Aorta (tissue), 5 donors: ENCODE data around the gene APOA1. TPM values are rescaled to one million over a fixed set of nuclear protein-coding genes. Genes with fewer than 3 reads are reported as not detected.

Experiments used
- ATAC-seq: fragments of 200-7000 bp; cut with Tn5 transposase; one replicate; pipeline ENCODE4 v1.9.1; 2022; ENCODE audit warnings: moderate library complexity; ENCODE audit not compliant: low FRiP score
- DNase-seq, 2 donors: peaks; one replicate each; pipeline ENCODE4 v3.0.0-alpha.2; 2020
- H3K27ac ChIP-seq, 2 donors: one replicate each; pipeline ENCODE4 v1.5.1; 2013; ENCODE audit warnings: low read length in 2 of 2, mild to moderate bottlenecking in 2 of 2, moderate library complexity in 2 of 2, control low read depth in 1 of 2, inconsistent platforms in 1 of 2, low read depth in 1 of 2
- H3K27me3 ChIP-seq, 2 donors: one replicate each; pipeline ENCODE4 v1.6.1; 2013; ENCODE audit warnings: control low read depth in 1 of 2, low read length in 1 of 2, mild to moderate bottlenecking in 1 of 2, moderate library complexity in 1 of 2; ENCODE audit not compliant: insufficient read depth in 2 of 2, control insufficient read depth in 1 of 2
- H3K36me3 ChIP-seq, 2 donors: one replicate each; pipeline ENCODE4 v1.6.1; 2013; ENCODE audit warnings: control low read depth in 1 of 2, low read length in 1 of 2, mild to moderate bottlenecking in 1 of 2; ENCODE audit not compliant: insufficient read depth in 2 of 2, control insufficient read depth in 1 of 2
- H3K4me1 ChIP-seq, 2 donors: one replicate each; pipeline ENCODE4 v1.6.1; 2013; ENCODE audit warnings: low read length in 2 of 2, control low read depth in 1 of 2, mild to moderate bottlenecking in 1 of 2, moderate library complexity in 1 of 2; ENCODE audit not compliant: insufficient read depth in 2 of 2, control insufficient read depth in 1 of 2
- H3K4me3 ChIP-seq, 2 donors: one replicate each; pipeline ENCODE4 v1.5.1; 2013; ENCODE audit warnings: low read length in 2 of 2, control low read depth in 1 of 2, mild to moderate bottlenecking in 1 of 2
- H3K9me3 ChIP-seq: one replicate; pipeline ENCODE4 v1.6.1; 2013; ENCODE audit warnings: mild to moderate bottlenecking, low read length; ENCODE audit not compliant: control insufficient read depth
- WGBS, 2 donors: extraction: QIAGEN DNeasy Blood & Tissue Kit; methylation state at CpG; one replicate each; pipeline ENCODE4 v1.1.7; 2013; 5-methylcytosine and 5-hydroxymethylcytosine counted together
- intact Hi-C, 2 donors: fragments of 100-400 bp; cut with DNase I; formaldehyde crosslinking; loops; one replicate each; pipeline versions ENCODE4 v1.14.2 to v1.15.0; 2022
- polyA plus RNA-seq, 2 donors: library from polyadenylated mRNA; stranded (reverse); fragments of 200-250 nt; gene quantifications; one replicate each; pipeline ENCODE4 v1.2.3, GENCODE V29; 2013
- total RNA-seq, 2 donors: library from RNA; stranded (reverse); fragmentation: NEBNext Ultra II Directional; extraction: Animal tissue kit (Norgen Biotek cat#: 25700); gene quantifications; one replicate each; pipeline ENCODE4 v1.2.1, GENCODE V29; 2021
- donor health status: healthy with polysubstance abuse.
- donor health status: Bipolar disorder and iron deficiency.
- donor health status: DM: no; HTN: no; CAD: no.
- donor health status: DM: no; HTN: no; CAD: no.
- donor health status: DM: yes; HTN: yes; CAD: no.

APOA1 gene
- total and polyA plus RNA-seq, 4 donors = 1.2 to 416 TPM; not detected in 2

DNA sequence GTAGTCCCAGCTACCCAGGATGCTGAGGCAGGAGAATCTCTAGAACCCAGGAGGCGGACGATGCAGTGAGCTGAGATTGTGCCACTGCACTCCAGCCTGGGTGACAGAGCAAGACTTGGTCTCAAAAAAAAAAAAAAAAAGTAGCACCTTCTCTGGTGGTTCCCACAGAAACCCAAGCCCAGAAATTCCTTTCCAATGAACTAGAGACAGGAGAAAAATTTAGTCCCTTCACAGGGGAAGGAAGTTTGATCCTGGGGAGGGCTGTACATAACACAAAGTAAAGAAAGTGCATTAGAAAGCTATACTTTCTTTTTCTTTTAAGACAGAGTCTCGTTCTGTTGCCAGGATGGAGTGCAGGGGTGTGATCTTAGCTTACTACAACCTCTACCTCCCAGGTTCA is 25.5 kb upstream of the APOA1 start:
- whole genome bisulfite sequencing, 2 donors = 88 to 89% methylated on average over 3 of the region's 3 CpGs
- no peaks in the 10 kb centered on the region for H3K9me3 ChIP-seq
- H3K4me1 ChIP-seq = no peaks in the 10 kb centered on the region
- intact Hi-C loops = no loop called here
- H3K36me3 ChIP-seq = peaks cover 14% of the 10 kb centered on the region in 2 donors
- no peaks in the 10 kb centered on the region for H3K27me3 ChIP-seq
- no peak overlapping the region for H3K27ac ChIP-seq
- no peak overlapping the region for H3K4me3 ChIP-seq
- ATAC-seq (no peak), DNase-seq (no peak)

DNA sequence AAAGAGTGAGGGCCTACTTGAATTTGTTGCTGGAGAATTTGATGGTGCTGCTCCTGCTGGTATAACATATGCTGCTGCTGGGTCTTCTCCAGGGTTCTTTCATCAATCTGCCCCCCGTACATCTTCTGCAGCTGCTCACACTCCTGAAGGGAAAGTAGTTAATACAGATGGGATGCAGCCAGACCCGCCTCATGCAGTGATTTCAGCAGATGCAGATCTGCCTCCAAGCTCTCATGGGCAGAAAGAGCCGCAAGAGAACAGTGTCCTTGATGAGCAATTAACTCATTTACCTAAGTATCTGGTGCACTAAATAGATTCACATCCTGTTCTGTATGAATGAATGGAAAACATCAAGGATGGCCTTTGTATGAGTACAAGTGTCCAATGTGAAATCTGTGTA is 24.8 kb upstream of the APOA1 start:
- no peaks in the 10 kb centered on the region for H3K9me3 ChIP-seq
- intact Hi-C loops = no loop called here
- DNase-seq (no peak), ATAC-seq (no peak)
- peaks cover 13 to 14% of the 10 kb centered on the region in 2 donors for H3K36me3 ChIP-seq
- H3K4me1 ChIP-seq = no peaks in the 10 kb centered on the region
- WGBS, 2 donors = 87 to 92% methylated on average over 3 of the region's 3 CpGs
- H3K4me3 ChIP-seq = no peak overlapping the region
- no peak overlapping the region for H3K27ac ChIP-seq
- H3K27me3 ChIP-seq = no peaks in the 10 kb centered on the region

DNA sequence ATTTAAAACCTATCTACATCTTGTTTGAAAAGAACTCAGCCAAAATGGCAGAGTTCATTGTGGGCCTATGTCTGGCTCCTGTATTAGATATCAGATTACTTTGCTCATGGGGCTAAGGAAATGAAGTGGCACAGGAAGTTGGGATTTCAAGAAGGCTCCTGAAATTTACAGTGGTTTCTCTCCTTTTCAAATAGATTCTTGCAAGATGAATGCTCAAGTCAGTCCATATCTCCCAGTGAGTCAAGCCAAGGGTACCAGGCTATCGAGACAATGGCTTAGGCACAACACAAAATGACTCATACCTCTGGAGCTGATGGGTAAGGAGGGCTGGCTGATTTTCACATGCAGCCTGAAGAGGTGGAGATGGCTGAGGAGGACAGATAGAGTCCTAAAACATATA is 24.1 kb upstream of the APOA1 start:
- DNase-seq (no peak), ATAC-seq (no peak)
- Histone ChIP-seq H3K9me3 (no peaks in the 10 kb centered on the region), H3K27me3 (no peaks in the 10 kb centered on the region), H3K4me3 (no peak overlapping the region), H3K4me1 (no peaks in the 10 kb centered on the region), H3K36me3 (peaks cover 13 to 14% of the 10 kb centered on the region in 2 donors), H3K27ac (no peak overlapping the region)
- intact Hi-C loops = no loop called here
- WGBS, 2 donors = 76 to 77% methylated on average over 1 of the region's 1 CpG

DNA sequence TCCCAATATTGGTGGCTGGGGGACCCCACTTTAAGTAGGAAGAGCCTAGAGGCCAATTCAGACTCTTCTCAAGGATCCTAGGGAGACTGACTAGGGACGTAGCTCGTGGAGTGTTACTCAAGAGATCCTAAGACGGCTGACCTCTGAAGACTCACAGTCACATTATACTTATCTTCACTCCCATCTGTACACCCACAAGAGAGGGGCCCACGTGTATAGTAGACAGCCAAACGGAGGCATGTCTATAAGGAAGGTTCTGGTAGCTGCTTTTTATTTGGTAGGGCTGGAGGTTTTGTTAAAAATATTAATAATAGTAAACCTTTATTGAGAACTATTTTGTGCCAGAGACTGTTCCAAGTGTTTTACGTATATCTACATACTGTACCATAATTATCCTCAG is 22.9 kb upstream of the APOA1 start:
- no peak overlapping the region for H3K4me3 ChIP-seq
- intact Hi-C loops = no loop called here
- no peak overlapping the region for H3K27ac ChIP-seq
- no peak for ATAC-seq
- WGBS, 2 donors = 89 to 92% methylated on average over 6 of the region's 6 CpGs
- no peak for DNase-seq
- peaks cover 13 to 14% of the 10 kb centered on the region in 2 donors for H3K36me3 ChIP-seq
- no peaks in the 10 kb centered on the region for H3K4me1 ChIP-seq
- no peaks in the 10 kb centered on the region for H3K9me3 ChIP-seq
- no peaks in the 10 kb centered on the region for H3K27me3 ChIP-seq

DNA sequence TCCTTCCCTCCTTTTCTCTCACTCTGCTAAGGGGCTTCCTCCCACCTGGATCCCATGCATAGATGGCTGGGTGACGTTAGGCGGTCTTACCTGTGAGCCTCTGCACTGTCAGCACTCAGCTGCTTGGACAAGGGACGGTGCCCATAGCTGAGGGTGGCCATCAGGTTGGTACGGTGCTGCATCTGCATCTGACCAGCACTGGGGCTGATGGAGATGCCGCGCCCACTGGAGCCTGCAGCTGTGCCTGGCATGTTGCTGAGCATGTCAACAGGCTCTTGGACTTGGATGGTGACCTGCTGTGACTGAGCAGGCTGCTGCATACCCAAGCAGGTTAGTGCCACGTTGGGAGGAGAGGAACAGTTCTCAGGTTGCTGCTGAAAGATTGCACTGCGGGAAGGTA is 21.8 kb upstream of the APOA1 start:
- peaks cover 9% of the 10 kb centered on the region in 2 donors for H3K36me3 ChIP-seq
- H3K4me1 ChIP-seq = no peaks in the 10 kb centered on the region
- no peaks in the 10 kb centered on the region for H3K9me3 ChIP-seq
- no peaks in the 10 kb centered on the region for H3K27me3 ChIP-seq
- DNase-seq (no peak), ATAC-seq (no peak)
- intact Hi-C loops = no loop called here
- 92 to 93% methylated on average over 8 of the region's 8 CpGs for WGBS, 2 donors
- H3K4me3 ChIP-seq = no peak overlapping the region
- H3K27ac ChIP-seq = no peak overlapping the region

DNA sequence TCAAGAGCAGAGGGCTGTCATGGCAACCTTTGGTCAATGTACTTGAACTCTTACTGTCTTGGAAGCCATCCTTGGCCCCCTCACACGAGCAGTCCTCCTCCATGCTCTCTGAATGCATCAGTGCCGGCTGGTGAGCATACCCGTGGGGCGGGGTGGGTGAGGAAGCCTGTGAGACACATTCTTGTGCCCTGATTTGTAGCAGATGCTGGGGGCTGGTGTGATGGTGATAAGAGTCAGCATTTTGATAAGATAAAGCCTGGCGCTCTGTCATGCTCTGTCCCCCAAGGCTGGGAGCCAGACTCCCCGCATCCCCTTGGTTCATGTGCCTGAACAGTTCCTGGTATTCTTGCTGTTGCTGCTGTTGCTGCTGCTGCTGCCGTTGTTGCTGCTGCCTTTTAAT is 20.5 kb upstream of the APOA1 start:
- peak in 1 of 2 donors; percentile 61 for DNase-seq
- Histone ChIP-seq H3K27me3 (no peaks in the 10 kb centered on the region), H3K9me3 (no peaks in the 10 kb centered on the region), H3K27ac (no peak overlapping the region), H3K4me1 (no peaks in the 10 kb centered on the region), H3K4me3 (no peak overlapping the region), H3K36me3 (peaks cover 7 to 9% of the 10 kb centered on the region in 2 donors)
- no peak for ATAC-seq
- 69 to 74% methylated on average over 7 of the region's 7 CpGs for whole genome bisulfite sequencing, 2 donors
- intact Hi-C loops = no loop called here

DNA sequence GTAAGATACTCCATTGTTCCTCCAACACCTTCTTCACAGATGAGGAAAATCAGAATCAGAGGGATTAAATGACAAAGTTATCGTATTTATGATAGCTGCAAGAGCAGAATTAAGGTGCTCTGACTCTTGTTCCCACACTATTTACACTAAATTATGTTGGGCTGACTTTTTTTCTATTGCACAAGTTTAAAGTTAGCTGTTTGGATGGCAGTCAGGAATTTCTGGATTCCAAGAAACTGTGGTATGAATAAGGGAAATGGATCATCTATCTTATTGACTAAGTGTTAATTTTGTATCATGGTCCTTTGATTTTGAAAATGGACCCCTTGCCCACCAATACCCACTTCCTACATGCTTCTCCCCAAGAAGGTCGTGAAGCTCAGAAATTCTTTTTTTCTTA is 19.9 kb upstream of the APOA1 start:
- Histone ChIP-seq H3K27ac (no peak overlapping the region), H3K9me3 (no peaks in the 10 kb centered on the region), H3K4me1 (no peaks in the 10 kb centered on the region), H3K4me3 (no peak overlapping the region), H3K36me3 (peaks cover 5 to 9% of the 10 kb centered on the region in 2 donors), H3K27me3 (no peaks in the 10 kb centered on the region)
- WGBS, 2 donors = 63 to 70% methylated on average over 2 of the region's 2 CpGs
- DNase-seq (no peak), ATAC-seq (no peak)
- intact Hi-C loops = no loop called here

DNA sequence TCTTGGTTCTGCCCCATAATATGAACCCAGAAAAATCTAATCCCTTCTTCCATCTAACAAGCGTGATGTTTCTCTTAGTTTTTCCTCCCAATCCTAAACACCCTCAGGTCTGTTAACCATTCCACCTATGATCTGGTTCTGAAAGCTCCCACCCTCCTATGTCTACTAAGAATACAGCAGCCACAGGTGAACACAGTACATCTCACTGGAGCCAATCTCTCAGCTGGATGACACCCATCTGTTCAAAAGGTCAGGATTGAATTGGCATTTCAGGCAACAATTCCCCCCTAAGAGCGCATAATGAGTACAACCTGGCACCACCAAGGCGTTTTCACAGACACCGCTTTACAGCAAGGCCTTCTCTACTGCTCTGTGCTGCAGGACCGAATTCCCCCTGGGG is 19.0 kb upstream of the APOA1 start:
- no peak overlapping the region for H3K27ac ChIP-seq
- 77 to 93% methylated on average over 5 of the region's 5 CpGs for WGBS, 2 donors
- H3K36me3 ChIP-seq = peaks cover 0 to 8% of the 10 kb centered on the region in 2 donors
- no peaks in the 10 kb centered on the region for H3K4me1 ChIP-seq
- DNase-seq (no peak), ATAC-seq (no peak)
- intact Hi-C loops = no loop called here
- no peak overlapping the region for H3K4me3 ChIP-seq
- no peaks in the 10 kb centered on the region for H3K9me3 ChIP-seq
- no peaks in the 10 kb centered on the region for H3K27me3 ChIP-seq

DNA sequence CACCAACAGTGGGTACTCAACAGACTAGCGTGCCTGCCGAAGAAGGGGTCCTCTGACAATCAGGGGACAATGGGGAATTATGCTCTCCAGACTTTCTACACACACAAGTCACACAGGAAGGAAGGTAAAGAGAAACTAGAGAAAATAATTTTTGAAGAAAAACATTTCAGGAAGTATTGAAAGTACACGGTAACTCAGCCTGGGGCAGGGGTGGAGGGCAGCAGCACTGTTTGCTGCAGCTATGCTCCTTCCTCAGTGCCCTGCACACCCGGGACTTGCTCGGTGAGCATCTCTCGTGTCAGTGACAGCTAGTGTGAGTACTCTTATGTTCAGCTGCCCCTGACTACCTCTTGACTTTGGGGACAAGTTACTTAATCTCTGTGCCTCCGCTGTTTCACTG is 18.0 kb upstream of the APOA1 start:
- no peaks in the 10 kb centered on the region for H3K9me3 ChIP-seq
- H3K4me3 ChIP-seq = no peak overlapping the region
- H3K36me3 ChIP-seq = peaks cover 0 to 6% of the 10 kb centered on the region in 2 donors
- intact Hi-C loops = no loop called here
- ATAC-seq (no peak), DNase-seq (peak in 1 of 2 donors; percentile 56)
- WGBS, 2 donors = 94 to 95% methylated on average over 7 of the region's 7 CpGs
- H3K27ac ChIP-seq = no peak overlapping the region
- H3K27me3 ChIP-seq = no peaks in the 10 kb centered on the region
- no peaks in the 10 kb centered on the region for H3K4me1 ChIP-seq
